ENCODE results near the gene CAMK1D. TPM values are rescaled to one million over a fixed set of nuclear protein-coding genes. Genes with fewer than 3 reads are reported as not detected.

CAMK1D gene
- polyA plus RNA-seq, 1 of the 3 experiments (the other 2 are of a cell fraction), result 4.1 TPM

- Histone ChIP-seq H3K9me2 (no peaks in the 10 kb centered on the region), H3K79me2 (ENCODE audit: insufficient read depth) (no peaks in the 10 kb centered on the region), H2AFZ (ENCODE audit: low read depth) (no peak overlapping the region), H3K4me2 (no peak overlapping the region), H3K27me3 (ENCODE audit: insufficient read depth) (no peaks in the 10 kb centered on the region), H3K9ac (no peak overlapping the region), H3K4me1 (ENCODE audit: control insufficient read depth in 1 of 2, insufficient read depth in 2 of 2, low read depth in 1 of 2, low read length in 1 of 2) (peaks cover 0 to 5% of the 10 kb centered on the region in 2 experiments; a peak in 1 of 4 replicates), H3F3A (replicated peaks; ENCODE audit: insufficient read depth) (peaks cover 8% of the 10 kb centered on the region), H3K36me3 (replicated peaks in 1 of 2; ENCODE audit: control insufficient read depth in 1 of 2, insufficient read depth in 2 of 2, low read length in 1 of 2) (no peaks in the 10 kb centered on the region), H3K9me3 (no peaks in the 10 kb centered on the region), H3K4me3 (ENCODE audit: low read depth in 2 of 2, low read length in 1 of 2) (no peak overlapping the region), H4K20me1 (ENCODE audit: insufficient read depth) (no peaks in the 10 kb centered on the region), H3K27ac (ENCODE audit: low read depth in 2 of 2, low read length in 1 of 2) (peak overlapping the region in 1 of 2 experiments; percentile 3; a peak in 2 of 4 replicates)
- 68% methylated on average over 9 of the region's 9 CpGs for WGBS (ENCODE audit: low lambda C conversion rate)
- POLR2A ChIA-PET, result interaction anchor here (0.5 kb wide), 1 partner anchor 178 kb away, joined by 3 read pairs; no protein-coding TSS in a partner anchor
- DNase-seq, result no peak
- CTCF ChIA-PET, result no interaction called here
- TF ChIP-seq EP300 (IDR thresholded peaks at IDR 0.05; ENCODE audit: borderline replicate concordance in 1 of 2, low read depth in 1 of 2, low read length in 1 of 2) (no peak), NFIC (IDR thresholded peaks at IDR 0.05; ENCODE audit: borderline replicate concordance) (peak; percentile 14; the same call in 1 of the 2 replicates), PBX3 (IDR thresholded peaks at IDR 0.05) (peak; percentile 27; the same call in 1 of the 2 replicates)
Observed at GRCh38 chr10:12414278-12414989, 65.1 kb downstream of the CAMK1D start.

DNA sequence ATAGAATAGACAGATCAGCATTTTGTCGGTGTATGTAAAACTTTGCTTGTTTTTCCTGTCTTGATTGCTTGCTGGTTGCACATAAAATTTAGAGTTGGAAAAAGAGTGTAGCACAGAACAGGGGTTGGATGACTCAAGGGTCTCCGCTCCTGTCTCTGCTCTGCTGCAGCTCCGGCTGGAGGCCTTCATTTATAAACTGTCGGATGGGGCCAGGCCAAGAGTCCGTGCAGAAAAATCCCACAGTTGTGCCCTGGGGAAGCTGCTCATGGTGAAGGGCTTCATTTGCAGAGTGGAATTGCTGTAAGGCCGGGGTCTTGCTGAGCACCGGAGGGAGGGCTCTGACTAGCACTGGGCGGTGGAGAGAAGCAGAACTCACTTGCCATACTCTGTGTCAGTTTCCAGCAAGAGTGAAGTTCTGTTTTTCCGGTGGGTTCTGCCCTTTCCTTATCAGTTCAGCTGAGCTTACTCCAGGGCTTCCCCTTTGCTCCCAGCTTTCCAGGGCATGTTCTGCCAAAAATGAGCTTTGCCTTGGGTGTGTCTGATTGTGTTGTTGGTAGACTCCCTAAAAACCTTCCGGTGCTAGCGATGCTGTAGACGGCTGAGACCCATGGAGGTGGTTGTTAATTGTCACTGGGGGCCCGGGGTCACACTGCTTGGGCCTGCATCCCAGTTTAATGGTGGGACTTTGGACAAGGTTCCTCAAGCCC, 67.2 kb downstream of the CAMK1D start:
- ChIA-PET CTCF (interaction anchor here (0.8 kb wide), 2 partner anchors 15 to 19 kb away, joined by 3 to 4 read pairs; no protein-coding TSS in a partner anchor), POLR2A (no interaction called here)
- Histone ChIP-seq H3K4me1 (ENCODE audit: control insufficient read depth in 1 of 2, insufficient read depth in 2 of 2, low read depth in 1 of 2, low read length in 1 of 2) (peaks cover 0 to 5% of the 10 kb centered on the region in 2 experiments; a peak in 1 of 4 replicates), H3K79me2 (ENCODE audit: insufficient read depth) (no peaks in the 10 kb centered on the region), H3K36me3 (replicated peaks in 1 of 2; ENCODE audit: control insufficient read depth in 1 of 2, insufficient read depth in 2 of 2, low read length in 1 of 2) (no peaks in the 10 kb centered on the region), H3K27me3 (ENCODE audit: insufficient read depth) (no peaks in the 10 kb centered on the region), H3K9me2 (no peaks in the 10 kb centered on the region), H3K4me2 (no peak overlapping the region), H3K9me3 (no peaks in the 10 kb centered on the region), H3F3A (replicated peaks; ENCODE audit: insufficient read depth) (peaks cover 13% of the 10 kb centered on the region), H2AFZ (ENCODE audit: low read depth) (no peak overlapping the region), H4K20me1 (ENCODE audit: insufficient read depth) (no peaks in the 10 kb centered on the region), H3K9ac (no peak overlapping the region), H3K4me3 (ENCODE audit: low read depth in 2 of 2, low read length in 1 of 2) (no peak overlapping the region), H3K27ac (ENCODE audit: low read depth in 2 of 2, low read length in 1 of 2) (no peak overlapping the region)
- 94% methylated on average over 13 of the region's 13 CpGs for WGBS (ENCODE audit: low lambda C conversion rate)
- no peak for DNase-seq
- no peak for TF ChIP-seq ZBTB33 (IDR thresholded peaks at IDR 0.05; ENCODE audit: borderline replicate concordance, low read depth)
- no peak for TF ChIP-seq FOXJ3 (CRISPR knock-in tag; IDR thresholded peaks at IDR 0.05)
- TF ChIP-seq ELF1 (IDR thresholded peaks at IDR 0.05), result no peak
- TF ChIP-seq, protein P1, sequence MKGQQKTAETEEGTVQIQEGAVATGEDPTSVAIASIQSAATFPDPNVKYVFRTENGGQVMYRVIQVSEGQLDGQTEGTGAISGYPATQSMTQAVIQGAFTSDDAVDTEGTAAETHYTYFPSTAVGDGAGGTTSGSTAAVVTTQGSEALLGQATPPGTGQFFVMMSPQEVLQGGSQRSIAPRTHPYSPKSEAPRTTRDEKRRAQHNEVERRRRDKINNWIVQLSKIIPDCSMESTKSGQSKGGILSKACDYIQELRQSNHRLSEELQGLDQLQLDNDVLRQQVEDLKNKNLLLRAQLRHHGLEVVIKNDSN (IDR thresholded peaks at IDR 0.05; ENCODE audit: borderline replicate concordance, low read depth), result no peak
- no peak for TF ChIP-seq RAD21 (IDR thresholded peaks at IDR 0.05; ENCODE audit: low read length)
- no peak for TF ChIP-seq TEAD4 (IDR thresholded peaks at IDR 0.05; ENCODE audit: borderline replicate concordance, insufficient read depth)
- no peak for TF ChIP-seq MXI1 (IDR thresholded peaks at IDR 0.05; ENCODE audit: low read depth, low read length)
- TF ChIP-seq YY1 (IDR thresholded peaks at IDR 0.05; ENCODE audit: low read depth), result no peak
- TF ChIP-seq, protein P2, sequence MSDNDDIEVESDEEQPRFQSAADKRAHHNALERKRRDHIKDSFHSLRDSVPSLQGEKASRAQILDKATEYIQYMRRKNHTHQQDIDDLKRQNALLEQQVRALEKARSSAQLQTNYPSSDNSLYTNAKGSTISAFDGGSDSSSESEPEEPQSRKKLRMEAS (IDR thresholded peaks at IDR 0.05; ENCODE audit: low read depth), result no peak
- no peak for TF ChIP-seq TAF1 (IDR thresholded peaks at IDR 0.05; ENCODE audit: borderline replicate concordance, low read depth, low read length)
- TF ChIP-seq, protein P3, sequence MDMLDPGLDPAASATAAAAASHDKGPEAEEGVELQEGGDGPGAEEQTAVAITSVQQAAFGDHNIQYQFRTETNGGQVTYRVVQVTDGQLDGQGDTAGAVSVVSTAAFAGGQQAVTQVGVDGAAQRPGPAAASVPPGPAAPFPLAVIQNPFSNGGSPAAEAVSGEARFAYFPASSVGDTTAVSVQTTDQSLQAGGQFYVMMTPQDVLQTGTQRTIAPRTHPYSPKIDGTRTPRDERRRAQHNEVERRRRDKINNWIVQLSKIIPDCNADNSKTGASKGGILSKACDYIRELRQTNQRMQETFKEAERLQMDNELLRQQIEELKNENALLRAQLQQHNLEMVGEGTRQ (IDR thresholded peaks at IDR 0.05; ENCODE audit: borderline replicate concordance, low read depth, low read length), result no peak
- no peak for TF ChIP-seq PBX3 (IDR thresholded peaks at IDR 0.05)
- TF ChIP-seq TCF12 (IDR thresholded peaks at IDR 0.05), result no peak
- TF ChIP-seq, protein P4, sequence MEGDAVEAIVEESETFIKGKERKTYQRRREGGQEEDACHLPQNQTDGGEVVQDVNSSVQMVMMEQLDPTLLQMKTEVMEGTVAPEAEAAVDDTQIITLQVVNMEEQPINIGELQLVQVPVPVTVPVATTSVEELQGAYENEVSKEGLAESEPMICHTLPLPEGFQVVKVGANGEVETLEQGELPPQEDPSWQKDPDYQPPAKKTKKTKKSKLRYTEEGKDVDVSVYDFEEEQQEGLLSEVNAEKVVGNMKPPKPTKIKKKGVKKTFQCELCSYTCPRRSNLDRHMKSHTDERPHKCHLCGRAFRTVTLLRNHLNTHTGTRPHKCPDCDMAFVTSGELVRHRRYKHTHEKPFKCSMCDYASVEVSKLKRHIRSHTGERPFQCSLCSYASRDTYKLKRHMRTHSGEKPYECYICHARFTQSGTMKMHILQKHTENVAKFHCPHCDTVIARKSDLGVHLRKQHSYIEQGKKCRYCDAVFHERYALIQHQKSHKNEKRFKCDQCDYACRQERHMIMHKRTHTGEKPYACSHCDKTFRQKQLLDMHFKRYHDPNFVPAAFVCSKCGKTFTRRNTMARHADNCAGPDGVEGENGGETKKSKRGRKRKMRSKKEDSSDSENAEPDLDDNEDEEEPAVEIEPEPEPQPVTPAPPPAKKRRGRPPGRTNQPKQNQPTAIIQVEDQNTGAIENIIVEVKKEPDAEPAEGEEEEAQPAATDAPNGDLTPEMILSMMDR (IDR thresholded peaks at IDR 0.05), result no peak
- TF ChIP-seq GABPA (IDR thresholded peaks at IDR 0.05; ENCODE audit: low read depth), result no peak

All from SK-N-SH (cell line).